Endodermal cell (in vitro differentiated cells): ENCODE data around the gene CMTM4. TPM values are rescaled to one million over a fixed set of nuclear protein-coding genes. Genes with fewer than 3 reads are reported as not detected.
"Not testable (repeated sequence)": the region's sequence is repeated elsewhere in the genome, so short reads cannot be mapped to it uniquely, and the experiment has no call there.

Experiments
- DNase-seq: peaks from one replicate; pipeline ENCODE4 v3.0.0-alpha.2; 2017
- H3K27ac ChIP-seq: 2 replicates; pipeline ENCODE4 v1.5.1; 2013; ENCODE audit warnings: mild to moderate bottlenecking, low read depth, low read length, moderate library complexity
- H3K27me3 ChIP-seq: 2 replicates; pipeline ENCODE4 v1.6.1; 2013; ENCODE audit warnings: mild to moderate bottlenecking, low read length, moderate library complexity; ENCODE audit not compliant: insufficient read depth, control insufficient read depth, poor library complexity, severe bottlenecking
- H3K36me3 ChIP-seq: 2 replicates; pipeline ENCODE4 v1.7.0; 2013; ENCODE audit warnings: mild to moderate bottlenecking, low read length, moderate library complexity; ENCODE audit not compliant: control insufficient read depth, insufficient read depth
- H3K4me1 ChIP-seq: one replicate; pipeline ENCODE4 v1.7.0; 2013; ENCODE audit warnings: low read length; ENCODE audit not compliant: control insufficient read depth, insufficient read depth
- H3K4me3 ChIP-seq: 2 replicates; pipeline ENCODE4 v1.5.1; 2013; ENCODE audit warnings: mild to moderate bottlenecking, low read length, moderate library complexity
- H3K9ac ChIP-seq: 2 replicates; pipeline ENCODE4 v1.6.1; 2013; ENCODE audit warnings: mild to moderate bottlenecking, low read length, moderate library complexity; ENCODE audit not compliant: poor library complexity, severe bottlenecking; ENCODE audit errors: extremely low read depth
- H3K9me3 ChIP-seq: 2 replicates; pipeline ENCODE4 v1.6.1; 2013; ENCODE audit warnings: mild to moderate bottlenecking, low read length, moderate library complexity; ENCODE audit not compliant: control insufficient read depth
- H3K27ac Mint-ChIP-seq: 2 replicates; pipeline ENCODE4 v1.8.0; 2020; ENCODE audit warnings: mixed read lengths
- H3K27me3 Mint-ChIP-seq: 2 replicates; pipeline ENCODE4 v1.8.0; 2021; ENCODE audit warnings: mild to moderate bottlenecking, mixed read lengths; ENCODE audit not compliant: insufficient read depth
- H3K36me3 Mint-ChIP-seq: 2 replicates; pipeline ENCODE4 v1.8.0; 2020; ENCODE audit warnings: low read depth, mixed read lengths
- H3K4me1 Mint-ChIP-seq: 2 replicates; pipeline ENCODE4 v1.8.0; 2020; ENCODE audit warnings: mixed read lengths
- H3K4me3 Mint-ChIP-seq: 2 replicates; pipeline ENCODE4 v1.8.0; 2020; ENCODE audit warnings: mild to moderate bottlenecking, moderate library complexity, mixed read lengths
- H3K9me3 Mint-ChIP-seq: 2 replicates; pipeline ENCODE4 v1.8.0; 2020; ENCODE audit warnings: mild to moderate bottlenecking, mixed read lengths
- WGBS, 2 experiments: methylation state at CpG; one replicate each; pipeline versions ENCODE4 v1.1.5 to v1.1.7; 2013; ENCODE audit warnings: missing lambda C conversion rate in 2 of 2, mixed read lengths in 1 of 2; ENCODE audit not compliant: insufficient coverage in 1 of 2, insufficient read length in 1 of 2; 5-methylcytosine and 5-hydroxymethylcytosine counted together
- total RNA-seq, 2 donors: library from RNA; stranded (reverse); fragmentation: NEBNext Ultra II Directional in 1 of 2; extraction: Animal tissue kit (Norgen Biotek cat#: 25700) in 1 of 2; gene quantifications; 2 replicates in 1 of 2; 3 replicates in 1 of 2; pipeline ENCODE4 v1.2.1, GENCODE V29; 2021
- TF ChIP-seq, protein P1 (sequence below): fragments of 200-600 bp; sonication (generic); conservative IDR thresholded peaks from 2 replicates; pipeline ENCODE4 v1.5.0; 2021; ENCODE audit warnings: antibody characterized with exemption, mild to moderate bottlenecking

CMTM4 gene
- total RNA-seq, 2 donors from 2014 or later = 68.2 to 76.2 TPM

DNA sequence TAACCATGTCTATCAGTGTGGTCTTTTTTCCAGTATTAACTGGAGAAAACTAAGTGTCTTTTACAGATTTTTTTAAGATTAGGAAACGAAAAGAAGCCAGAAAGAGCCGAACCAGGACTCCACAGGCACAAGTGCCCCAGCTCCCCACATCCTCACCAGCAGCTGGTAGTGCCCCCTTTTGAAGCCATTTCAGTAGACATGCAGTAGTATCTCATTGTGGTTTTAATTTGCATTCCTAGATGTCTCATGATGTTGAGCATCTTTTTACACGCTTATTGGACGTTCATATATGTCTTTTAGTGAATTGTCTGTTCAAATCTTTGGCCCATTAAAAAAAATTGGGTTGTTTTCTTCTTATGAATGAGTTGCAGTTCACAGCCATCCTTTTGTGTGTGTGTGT is 96.8 kb downstream of the CMTM4 start:
- H3K27ac Mint-ChIP-seq = no peak overlapping the region
- no peak for DNase-seq
- H3K9me3 Mint-ChIP-seq = no peaks in the 10 kb centered on the region
- Histone ChIP-seq H3K4me1 (no peaks in the 10 kb centered on the region), H3K27ac (no peak overlapping the region), H3K4me3 (no peak overlapping the region), H3K27me3 (no peaks in the 10 kb centered on the region), H3K9ac (no peak overlapping the region), H3K36me3 (no peaks in the 10 kb centered on the region), H3K9me3 (no peaks in the 10 kb centered on the region)
- H3K36me3 Mint-ChIP-seq = no peaks in the 10 kb centered on the region
- 89 to 95% methylated on average over 4 of the region's 4 CpGs for WGBS, 2 experiments
- TF ChIP-seq, protein P1, sequence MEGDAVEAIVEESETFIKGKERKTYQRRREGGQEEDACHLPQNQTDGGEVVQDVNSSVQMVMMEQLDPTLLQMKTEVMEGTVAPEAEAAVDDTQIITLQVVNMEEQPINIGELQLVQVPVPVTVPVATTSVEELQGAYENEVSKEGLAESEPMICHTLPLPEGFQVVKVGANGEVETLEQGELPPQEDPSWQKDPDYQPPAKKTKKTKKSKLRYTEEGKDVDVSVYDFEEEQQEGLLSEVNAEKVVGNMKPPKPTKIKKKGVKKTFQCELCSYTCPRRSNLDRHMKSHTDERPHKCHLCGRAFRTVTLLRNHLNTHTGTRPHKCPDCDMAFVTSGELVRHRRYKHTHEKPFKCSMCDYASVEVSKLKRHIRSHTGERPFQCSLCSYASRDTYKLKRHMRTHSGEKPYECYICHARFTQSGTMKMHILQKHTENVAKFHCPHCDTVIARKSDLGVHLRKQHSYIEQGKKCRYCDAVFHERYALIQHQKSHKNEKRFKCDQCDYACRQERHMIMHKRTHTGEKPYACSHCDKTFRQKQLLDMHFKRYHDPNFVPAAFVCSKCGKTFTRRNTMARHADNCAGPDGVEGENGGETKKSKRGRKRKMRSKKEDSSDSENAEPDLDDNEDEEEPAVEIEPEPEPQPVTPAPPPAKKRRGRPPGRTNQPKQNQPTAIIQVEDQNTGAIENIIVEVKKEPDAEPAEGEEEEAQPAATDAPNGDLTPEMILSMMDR = no peak
- H3K27me3 Mint-ChIP-seq = peaks cover 8% of the 10 kb centered on the region
- H3K4me3 Mint-ChIP-seq = no peak overlapping the region
- peaks cover 5% of the 10 kb centered on the region for H3K4me1 Mint-ChIP-seq

DNA sequence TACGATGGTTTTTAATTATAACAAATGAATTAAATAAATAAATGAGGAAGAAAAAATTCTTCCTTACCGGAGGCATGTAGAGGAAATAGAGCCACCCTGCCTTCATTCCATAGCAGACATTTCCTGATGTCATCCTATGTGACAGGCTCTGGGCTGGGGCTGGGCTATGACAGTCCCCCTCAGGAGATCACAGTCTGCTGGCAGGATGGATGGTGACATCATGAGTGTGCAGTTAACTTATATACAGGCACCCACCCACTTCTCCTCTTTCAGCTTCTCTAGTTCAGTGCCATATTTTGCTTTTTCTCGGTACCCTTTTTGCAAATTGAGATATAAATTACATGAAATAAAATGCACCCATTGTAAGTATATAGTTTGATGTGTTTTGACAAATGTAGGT is 98.4 kb downstream of the CMTM4 start:
- no peak overlapping the region for H3K4me3 Mint-ChIP-seq
- H3K27ac Mint-ChIP-seq = no peak overlapping the region

DNA sequence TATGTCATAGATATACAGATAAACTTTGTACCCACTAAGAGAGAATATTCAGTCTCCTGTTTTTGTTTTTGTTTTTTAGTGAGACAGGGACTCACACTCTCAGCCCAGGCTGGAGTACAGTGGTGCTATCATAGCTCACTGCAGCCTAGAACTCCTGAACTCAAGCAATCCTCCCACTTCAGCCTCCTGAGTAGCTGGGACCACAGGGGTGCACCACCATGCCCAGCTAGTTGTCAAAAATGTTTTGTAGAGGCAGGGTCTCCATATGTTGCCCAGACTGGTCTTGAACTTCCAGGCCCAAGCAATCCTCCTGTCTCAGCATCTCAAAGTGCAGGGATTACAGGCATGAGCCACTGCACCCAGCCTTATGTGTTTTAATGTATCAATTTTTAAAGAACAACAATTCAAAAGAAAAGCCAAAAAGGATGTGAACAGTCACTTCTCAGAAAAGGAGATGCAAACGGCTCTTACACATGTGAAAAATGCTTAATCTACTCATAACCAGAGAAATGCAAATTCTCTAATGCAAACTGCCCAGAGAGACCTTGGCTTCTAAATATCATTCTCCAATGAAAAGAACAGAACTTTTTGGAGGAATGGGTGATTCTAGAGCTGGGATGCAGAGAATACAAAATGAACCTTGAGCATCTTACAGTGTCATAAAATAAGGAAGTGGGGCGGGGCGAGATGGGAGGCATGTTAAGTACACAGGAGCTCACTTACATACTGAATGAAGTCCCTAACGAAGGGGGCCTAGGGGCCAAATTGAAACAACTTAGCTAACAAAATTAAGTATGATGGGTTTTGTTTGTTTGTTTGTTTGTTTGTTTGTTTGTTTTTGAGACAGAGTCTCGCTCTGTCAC is 99.3 kb downstream of the CMTM4 start:
- H3K27ac ChIP-seq = no peak overlapping the region
- Mint-ChIP-seq H3K27me3 (peaks cover 4% of the 10 kb centered on the region), H3K4me1 (no peaks in the 10 kb centered on the region), H3K36me3 (no peaks in the 10 kb centered on the region), H3K4me3 (no peak overlapping the region), H3K9me3 (no peaks in the 10 kb centered on the region), H3K27ac (no peak overlapping the region)
- no peaks in the 10 kb centered on the region for H3K27me3 ChIP-seq
- H3K36me3 ChIP-seq = no peaks in the 10 kb centered on the region
- H3K9me3 ChIP-seq = no peaks in the 10 kb centered on the region
- DNase-seq = no peak
- 94% methylated on average over 5 of the region's 5 CpGs; no CpG with 5 or more reads in 1 of the 2 experiments for WGBS, 2 experiments
- TF ChIP-seq, protein P1 = no peak
- no peaks in the 10 kb centered on the region for H3K4me1 ChIP-seq
- H3K4me3 ChIP-seq = no peak overlapping the region
- no peak overlapping the region for H3K9ac ChIP-seq

More for the DNA sequence above, 98.4 kb downstream of the CMTM4 start:
- Mint-ChIP-seq H3K4me1 (no peaks in the 10 kb centered on the region), H3K36me3 (no peaks in the 10 kb centered on the region), H3K9me3 (no peaks in the 10 kb centered on the region), H3K27me3 (peaks cover 8% of the 10 kb centered on the region)
- no peaks in the 10 kb centered on the region for H3K27me3 ChIP-seq
- TF ChIP-seq, protein P1 = no peak
- no peaks in the 10 kb centered on the region for H3K4me1 ChIP-seq
- H3K27ac ChIP-seq = no peak overlapping the region
- no peak for DNase-seq
- H3K36me3 ChIP-seq = no peaks in the 10 kb centered on the region
- no peaks in the 10 kb centered on the region for H3K9me3 ChIP-seq
- H3K4me3 ChIP-seq = no peak overlapping the region
- H3K9ac ChIP-seq = no peak overlapping the region
- WGBS, 2 experiments = 92 to 100% methylated on average over 1 to 2 of the region's 3 CpGs

DNA sequence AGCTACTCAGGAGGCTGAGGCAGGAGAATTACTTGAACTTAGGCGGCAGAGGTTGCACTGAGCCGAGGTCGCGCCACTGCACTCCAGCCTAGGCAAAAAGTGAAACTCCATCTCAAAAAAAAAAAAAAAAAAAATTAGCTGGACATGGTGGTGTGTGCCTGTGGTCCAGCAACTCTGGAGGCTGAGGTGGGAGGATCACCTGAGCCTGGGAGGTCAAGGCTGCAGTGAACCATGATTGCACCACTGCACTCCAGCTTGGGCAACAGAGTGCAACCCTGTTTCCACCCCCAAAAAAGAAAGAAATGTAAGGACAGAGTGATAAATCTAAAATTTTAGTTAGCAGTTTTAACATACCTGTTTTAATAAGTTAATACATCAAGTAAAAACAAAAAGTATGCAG is 100.0 kb downstream of the CMTM4 start:
- H3K4me3 ChIP-seq, H3K4me1 Mint-ChIP-seq, H3K4me3 Mint-ChIP-seq, H3K27ac Mint-ChIP-seq, H3K4me1 ChIP-seq, H3K9me3 Mint-ChIP-seq, H3K9ac ChIP-seq, H3K9me3 ChIP-seq, H3K27me3 ChIP-seq, H3K27ac ChIP-seq, H3K27me3 Mint-ChIP-seq, H3K36me3 ChIP-seq, H3K36me3 Mint-ChIP-seq, DNase-seq: not testable (repeated sequence)
- WGBS, 2 experiments = 92% methylated on average over 1 of the region's 4 CpGs; no CpG with 5 or more reads in 1 of the 2 experiments
